ENCODE measurements around the gene CTRB2.
"Not testable (repeated sequence)": the region's sequence is repeated elsewhere in the genome, so short reads cannot be mapped to it uniquely, and the experiment has no call there.

The CTRB2 gene

GRCh38 chr16:75246504-75247205 is 39.7 kb upstream of the CTRB2 start:
- Mint-ChIP-seq H3K27me3 (peaks cover 14% of the 10 kb centered on the region), H3K9me3 (no peaks in the 10 kb centered on the region), H3K36me3 (ENCODE audit: low read depth) (no peaks in the 10 kb centered on the region), H3K4me1 (ENCODE audit: low read depth) (peaks cover 10% of the 10 kb centered on the region), H3K4me3 (no peak overlapping the region), H3K27ac (no peak overlapping the region)
- no peak for DNase-seq

GRCh38 chr16:75244844-75245758 is 38.1 kb upstream of the CTRB2 start:
- Mint-ChIP-seq H3K9me3 (no peaks in the 10 kb centered on the region), H3K36me3 (ENCODE audit: low read depth) (no peaks in the 10 kb centered on the region), H3K27ac (no peak overlapping the region), H3K4me1 (ENCODE audit: low read depth) (peaks cover 5% of the 10 kb centered on the region), H3K4me3 (no peak overlapping the region), H3K27me3 (peaks cover 8% of the 10 kb centered on the region)
- DNase-seq = no peak

- Mint-ChIP-seq H3K4me1 (ENCODE audit: low read depth) (peaks cover 3% of the 10 kb centered on the region), H3K9me3 (no peaks in the 10 kb centered on the region), H3K27ac (no peak overlapping the region), H3K4me3 (no peak overlapping the region), H3K27me3 (no peaks in the 10 kb centered on the region), H3K36me3 (ENCODE audit: low read depth) (no peaks in the 10 kb centered on the region)
- no peak for DNase-seq
Observed at GRCh38 chr16:75244225-75244809, 37.4 kb upstream of the CTRB2 start.

GRCh38 chr16:75243667-75244224 is 36.8 kb upstream of the CTRB2 start:
- no peak for DNase-seq
- peaks cover 3% of the 10 kb centered on the region for H3K4me1 Mint-ChIP-seq (ENCODE audit: low read depth)
- no peaks in the 10 kb centered on the region for H3K27me3 Mint-ChIP-seq
- H3K4me3 Mint-ChIP-seq = no peak overlapping the region
- H3K27ac Mint-ChIP-seq = no peak overlapping the region
- no peaks in the 10 kb centered on the region for H3K9me3 Mint-ChIP-seq
- no peaks in the 10 kb centered on the region for H3K36me3 Mint-ChIP-seq (ENCODE audit: low read depth)

GRCh38 chr16:75242436-75243078 is 35.6 kb upstream of the CTRB2 start:
- not testable (repeated sequence) for H3K27ac Mint-ChIP-seq; H3K36me3 Mint-ChIP-seq (ENCODE audit: low read depth); H3K9me3 Mint-ChIP-seq; DNase-seq; H3K4me1 Mint-ChIP-seq (ENCODE audit: low read depth); H3K4me3 Mint-ChIP-seq; H3K27me3 Mint-ChIP-seq

- Mint-ChIP-seq H3K4me1 (ENCODE audit: low read depth) (peaks cover 3% of the 10 kb centered on the region), H3K9me3 (no peaks in the 10 kb centered on the region), H3K27ac (no peak overlapping the region), H3K36me3 (ENCODE audit: low read depth) (no peaks in the 10 kb centered on the region), H3K4me3 (no peak overlapping the region), H3K27me3 (no peaks in the 10 kb centered on the region)
- no peak for DNase-seq
Observed at GRCh38 chr16:75241955-75242354, 35.0 kb upstream of the CTRB2 start.

GRCh38 chr16:75241412-75241811 is 34.5 kb upstream of the CTRB2 start:
- Mint-ChIP-seq H3K9me3 (no peaks in the 10 kb centered on the region), H3K27ac (no peak overlapping the region), H3K36me3 (ENCODE audit: low read depth) (no peaks in the 10 kb centered on the region), H3K27me3 (no peaks in the 10 kb centered on the region), H3K4me3 (no peak overlapping the region), H3K4me1 (ENCODE audit: low read depth) (peaks cover 3% of the 10 kb centered on the region)
- DNase-seq = no peak

GRCh38 chr16:75240633-75241032 is 33.7 kb upstream of the CTRB2 start:
- H3K4me3 Mint-ChIP-seq = not testable (repeated sequence)

GRCh38 chr16:75239542-75240122 is 32.7 kb upstream of the CTRB2 start:
- Mint-ChIP-seq H3K36me3 (ENCODE audit: low read depth) (no peaks in the 10 kb centered on the region), H3K4me1 (ENCODE audit: low read depth) (peaks cover 8% of the 10 kb centered on the region), H3K9me3 (no peaks in the 10 kb centered on the region), H3K4me3 (no peak overlapping the region), H3K27me3 (no peaks in the 10 kb centered on the region), H3K27ac (no peak overlapping the region)
- DNase-seq = no peak

More at GRCh38 chr16:75240633-75241032, 33.7 kb upstream of the CTRB2 start:
- DNase-seq; H3K27me3 Mint-ChIP-seq; H3K27ac Mint-ChIP-seq; H3K9me3 Mint-ChIP-seq; H3K36me3 Mint-ChIP-seq (ENCODE audit: low read depth): not testable (repeated sequence)
- peaks cover 10% of the 10 kb centered on the region for H3K4me1 Mint-ChIP-seq (ENCODE audit: low read depth)

- H3K4me3 Mint-ChIP-seq = no peak overlapping the region
- no peaks in the 10 kb centered on the region for H3K9me3 Mint-ChIP-seq
- H3K4me1 Mint-ChIP-seq (ENCODE audit: low read depth) = peaks cover 8% of the 10 kb centered on the region
- H3K27ac Mint-ChIP-seq = no peak overlapping the region
- H3K36me3 Mint-ChIP-seq (ENCODE audit: low read depth) = no peaks in the 10 kb centered on the region
- no peaks in the 10 kb centered on the region for H3K27me3 Mint-ChIP-seq
- no peak for DNase-seq
Observed at GRCh38 chr16:75238853-75239541, 32.0 kb upstream of the CTRB2 start.

- H3K9me3 Mint-ChIP-seq = no peaks in the 10 kb centered on the region
- no peaks in the 10 kb centered on the region for H3K36me3 Mint-ChIP-seq (ENCODE audit: low read depth)
- H3K4me3 Mint-ChIP-seq = no peak overlapping the region
- peaks cover 10% of the 10 kb centered on the region for H3K4me1 Mint-ChIP-seq (ENCODE audit: low read depth)
- no peaks in the 10 kb centered on the region for H3K27me3 Mint-ChIP-seq
- H3K27ac Mint-ChIP-seq = no peak overlapping the region
- DNase-seq = no peak
Observed at GRCh38 chr16:75238132-75238852, 31.3 kb upstream of the CTRB2 start.

GRCh38 chr16:75237398-75238131 is 30.6 kb upstream of the CTRB2 start:
- Mint-ChIP-seq H3K36me3 (ENCODE audit: low read depth) (no peaks in the 10 kb centered on the region), H3K9me3 (no peaks in the 10 kb centered on the region)

More at GRCh38 chr16:75237398-75238131, 30.6 kb upstream of the CTRB2 start:
- Mint-ChIP-seq H3K27ac (no peak overlapping the region), H3K27me3 (no peaks in the 10 kb centered on the region), H3K4me3 (no peak overlapping the region), H3K4me1 (ENCODE audit: low read depth) (peaks cover 10% of the 10 kb centered on the region)
- no peak for DNase-seq

All from activated T-cell treated with anti-CD3 and anti-CD28 coated beads, Interleukin-2, amount 50 U/mL, for 24 hours (primary cell).